Coronary artery (tissue), 2 donors: ENCODE measurements around the gene KCNMB2.

Experiments used
- DNase-seq: peaks from one replicate; pipeline ENCODE4 v3.0.0-alpha.2; 2017; ENCODE audit warnings: low spot score
- H3K27ac ChIP-seq, 2 donors: fragments of 200-600 bp; sonication (generic); one replicate each; pipeline ENCODE4 v1.5.1; 2016 to 2019
- H3K4me3 ChIP-seq: fragments of 200-600 bp; sonication (generic); 2 replicates; pipeline ENCODE4 v1.5.1; 2016; ENCODE audit warnings: mild to moderate bottlenecking, moderate library complexity
- CTCF ChIP-seq: fragments of 200-600 bp; sonication (generic); IDR thresholded peaks from one replicate; pipeline ENCODE4 v1.5.1; 2019; ENCODE audit warnings: antibody characterized with exemption

KCNMB2 gene

GRCh38 chr3:178536211-178537079 is at the start of gene KCNMB2:
TSS of gene KCNMB2 (plus strand) at chr3:178536436.
- no peak for TF ChIP-seq CTCF
- H3K27ac ChIP-seq = no peak within 1 kb of the TSS
- peak within 1 kb of the TSS; percentile 67 for H3K4me3 ChIP-seq
- no peak for DNase-seq

- no peak for TF ChIP-seq CTCF
Measured at GRCh38 chr3:178486903-178487302, 49.3 kb upstream of the KCNMB2 start.

GRCh38 chr3:178487752-178488151 is 48.5 kb upstream of the KCNMB2 start:
- no peak for DNase-seq
- no peak for TF ChIP-seq CTCF
- Histone ChIP-seq H3K27ac (no peak overlapping the region), H3K4me3 (no peak overlapping the region)

More at GRCh38 chr3:178486903-178487302, 49.3 kb upstream of the KCNMB2 start:
- no peak overlapping the region for H3K27ac ChIP-seq
- H3K4me3 ChIP-seq = no peak overlapping the region
- no peak for DNase-seq

GRCh38 chr3:178491751-178492150 is 44.5 kb upstream of the KCNMB2 start:
- Histone ChIP-seq H3K27ac (no peak overlapping the region), H3K4me3 (no peak overlapping the region)
- DNase-seq = no peak
- TF ChIP-seq CTCF = no peak

- Histone ChIP-seq H3K4me3 (no peak overlapping the region), H3K27ac (no peak overlapping the region)
- DNase-seq = no peak
- no peak for TF ChIP-seq CTCF
Measured at GRCh38 chr3:178492491-178492890, 43.7 kb upstream of the KCNMB2 start.

GRCh38 chr3:178494386-178494785 is 41.9 kb upstream of the KCNMB2 start:
- Histone ChIP-seq H3K4me3 (no peak overlapping the region), H3K27ac (no peak overlapping the region)
- no peak for TF ChIP-seq CTCF
- no peak for DNase-seq

- Histone ChIP-seq H3K4me3 (no peak overlapping the region), H3K27ac (no peak overlapping the region)
- no peak for TF ChIP-seq CTCF
- DNase-seq = no peak
Measured at GRCh38 chr3:178496911-178497310, 39.3 kb upstream of the KCNMB2 start.
